Measurements from ENCODE around the gene MAPT.

DNA sequence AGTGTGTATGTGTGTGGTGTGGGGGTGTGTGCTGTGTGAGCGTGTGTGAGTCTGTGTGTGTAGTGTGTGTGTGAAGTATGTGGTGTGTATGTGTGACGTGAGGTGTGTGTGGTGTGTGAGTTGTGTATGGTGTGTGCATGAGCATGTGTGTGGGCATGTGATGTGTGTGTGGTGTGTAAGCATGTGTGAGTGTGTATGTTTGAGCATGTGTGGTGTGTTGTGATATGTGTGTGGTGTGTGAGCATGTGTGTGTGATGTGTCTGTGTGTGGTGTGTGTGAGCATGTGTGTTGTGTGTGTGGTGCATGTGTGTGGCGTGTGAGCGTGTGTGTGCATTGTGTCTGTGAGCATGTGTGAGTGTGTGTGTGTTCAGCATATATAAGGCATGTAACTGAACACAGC is 20.9 kb downstream of the MAPT start:
- no peak for TF ChIP-seq CTCF (IDR thresholded peaks at IDR 0.05)
- TF ChIP-seq POLR2A (IDR thresholded peaks at IDR 0.05): no peak

Measured in testis (tissue), 2 donors.